Iris pigment epithelial cell (primary cell): ENCODE results near the gene POLR3A.

Experiments used
- DNase-seq: peaks from one replicate; pipeline ENCODE4 v3.0.0-alpha.2; 2011; ENCODE audit warnings: low read depth

The POLR3A gene

GRCh38 chr10:77977934-77978333, 51.4 kb downstream of the POLR3A start:
- no peak for DNase-seq

- DNase-seq: no peak
These were observed 52.3 kb downstream of the POLR3A start for GRCh38 chr10:77977016-77977415.

- DNase-seq: no peak
These were observed 54.1 kb downstream of the POLR3A start for GRCh38 chr10:77975086-77975666.

- DNase-seq: peak; percentile 74
These were observed 54.8 kb downstream of the POLR3A start for GRCh38 chr10:77974396-77975074.

DNA sequence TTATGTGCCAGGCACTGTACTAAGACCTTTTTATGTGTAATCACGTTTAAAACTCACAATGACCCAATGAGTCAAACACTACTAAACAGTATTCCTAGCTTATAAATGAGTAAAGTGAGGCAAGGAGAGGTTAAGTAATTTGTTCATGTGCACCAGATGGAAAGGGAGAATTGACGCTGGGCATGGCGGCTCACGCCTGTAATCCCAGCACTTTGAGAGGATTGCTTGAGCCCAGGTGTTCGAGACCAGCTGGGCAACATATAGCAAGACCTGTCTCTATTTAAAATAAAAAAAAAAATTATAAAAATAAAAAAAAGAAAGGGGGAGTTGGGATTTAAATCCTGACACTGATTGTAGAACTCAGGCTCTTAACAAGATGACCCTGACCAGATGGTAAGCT, 56.0 kb downstream of the POLR3A start:
- DNase-seq: no peak

DNA sequence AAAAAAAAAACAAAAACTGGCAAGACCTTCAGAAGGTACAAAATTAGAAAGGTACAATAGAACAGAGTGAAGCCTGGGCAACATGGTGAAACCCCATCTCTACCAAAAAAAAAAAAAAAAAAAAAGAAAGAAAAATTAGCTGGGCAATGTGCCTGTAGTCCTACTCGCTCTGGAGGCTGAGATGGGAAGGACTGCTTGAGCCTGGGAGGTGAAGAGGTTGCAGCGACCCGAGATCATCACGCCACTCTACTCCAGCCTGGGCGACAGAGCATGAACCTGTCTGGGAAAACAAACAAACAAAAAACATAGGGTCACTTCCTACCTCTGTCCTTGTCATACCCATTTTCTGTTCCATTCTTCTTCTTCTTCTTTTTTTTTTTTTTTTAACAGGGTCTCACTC, 57.2 kb downstream of the POLR3A start:
- DNase-seq: no peak

DNA sequence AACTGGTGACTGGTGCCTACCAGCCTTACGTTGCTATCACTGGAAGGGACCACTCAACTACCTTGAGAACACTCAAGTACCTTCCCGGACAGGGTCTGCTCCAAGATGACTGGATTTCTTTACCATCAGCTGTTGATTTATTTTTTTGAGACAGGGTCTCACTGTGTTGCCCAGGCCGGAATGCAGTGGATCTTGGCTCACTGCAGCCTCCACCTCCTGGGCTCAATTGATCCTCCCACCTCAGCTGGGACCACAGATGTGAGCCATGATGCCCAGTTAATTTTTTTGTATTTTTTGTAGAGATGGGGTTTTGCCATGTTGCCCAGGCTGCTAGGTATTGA, 57.5 kb downstream of the POLR3A start:
- DNase-seq: no peak

DNA sequence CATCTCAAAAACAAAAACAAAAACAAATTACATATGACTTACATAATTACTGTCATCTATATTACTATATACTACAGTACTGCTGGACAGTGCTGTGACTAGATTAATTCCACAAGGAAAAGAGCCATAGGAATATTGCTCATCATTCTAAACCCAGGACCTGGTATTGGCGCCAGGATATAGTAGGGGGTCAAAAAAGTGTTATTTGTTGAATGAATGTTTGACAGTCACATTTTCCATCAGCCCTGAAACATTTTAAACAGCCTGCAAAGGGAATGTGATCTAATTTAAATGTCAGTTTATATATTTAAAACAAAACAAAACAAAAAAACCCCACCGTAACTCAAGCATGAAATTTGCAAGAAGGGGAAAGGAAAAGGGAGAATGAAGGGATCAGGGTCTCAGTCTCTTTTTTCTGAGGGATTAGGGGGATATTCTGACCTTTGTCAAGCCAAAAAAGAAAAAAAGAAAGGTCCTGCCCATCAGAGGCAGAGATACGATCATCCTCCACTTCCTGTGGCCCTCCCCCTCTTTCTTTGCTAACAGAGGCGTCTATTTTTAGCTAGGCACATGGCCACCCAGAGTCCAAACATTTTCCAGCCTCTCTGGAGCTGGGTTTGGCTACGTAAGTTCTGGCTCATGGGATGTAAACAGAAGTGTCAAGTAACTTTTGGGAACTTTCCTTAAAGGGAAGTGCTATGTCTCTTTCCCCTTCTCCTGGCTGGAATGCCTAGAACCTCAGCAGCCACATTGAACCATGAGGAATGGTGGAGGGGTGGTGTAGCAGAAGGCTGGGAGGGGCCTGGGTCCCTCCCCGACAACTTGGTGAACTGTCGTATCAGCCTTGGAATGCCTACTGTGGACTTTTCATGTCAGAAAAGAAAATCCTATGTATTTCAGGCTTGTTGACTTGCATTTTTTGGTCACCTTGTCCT, 58.2 kb downstream of the POLR3A start:
- peak; percentile 94 for DNase-seq

DNA sequence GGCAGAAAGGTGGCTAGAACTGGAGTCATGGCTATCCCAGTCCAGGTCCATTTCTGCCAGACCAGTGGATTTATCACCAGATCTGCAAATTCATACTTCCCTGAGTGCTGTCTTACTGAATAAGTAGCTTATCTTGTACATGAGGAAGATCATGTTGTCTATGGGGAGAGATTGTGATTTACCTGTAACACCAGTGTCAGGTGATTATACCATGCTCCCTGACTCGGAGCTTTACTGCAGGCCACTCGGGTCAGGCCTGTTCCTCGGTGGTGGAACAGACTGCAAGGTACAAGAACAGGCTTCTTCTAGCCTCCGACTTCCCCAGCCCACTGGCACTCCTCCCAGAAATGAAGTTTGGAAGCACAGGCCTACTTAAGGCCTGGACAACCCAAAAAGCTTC, 60.2 kb downstream of the POLR3A start:
- no peak for DNase-seq

DNA sequence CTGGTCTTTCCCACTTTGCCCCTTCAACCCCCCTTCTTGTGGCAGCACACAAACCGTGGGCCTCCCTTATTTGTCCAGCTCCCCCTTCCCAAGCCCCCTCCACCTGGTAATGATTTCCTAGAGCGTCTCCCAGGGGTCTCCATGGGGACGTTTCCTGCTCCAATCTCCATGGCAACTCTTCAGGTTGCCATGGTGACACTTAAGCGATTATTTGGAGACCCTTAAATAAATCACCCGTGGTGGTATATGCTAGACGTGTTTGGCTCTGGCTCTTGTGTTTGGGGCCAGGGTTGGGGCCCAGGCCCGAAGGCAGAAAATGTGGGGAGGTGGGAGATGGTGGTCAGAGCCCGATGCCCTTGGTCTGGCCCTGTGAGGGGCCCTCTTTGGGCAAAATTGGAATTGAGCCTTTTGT, 61.7 kb downstream of the POLR3A start:
- no peak for DNase-seq

GRCh38 chr10:77965294-77965693, 64.0 kb downstream of the POLR3A start:
- DNase-seq: peak; percentile 82

DNA sequence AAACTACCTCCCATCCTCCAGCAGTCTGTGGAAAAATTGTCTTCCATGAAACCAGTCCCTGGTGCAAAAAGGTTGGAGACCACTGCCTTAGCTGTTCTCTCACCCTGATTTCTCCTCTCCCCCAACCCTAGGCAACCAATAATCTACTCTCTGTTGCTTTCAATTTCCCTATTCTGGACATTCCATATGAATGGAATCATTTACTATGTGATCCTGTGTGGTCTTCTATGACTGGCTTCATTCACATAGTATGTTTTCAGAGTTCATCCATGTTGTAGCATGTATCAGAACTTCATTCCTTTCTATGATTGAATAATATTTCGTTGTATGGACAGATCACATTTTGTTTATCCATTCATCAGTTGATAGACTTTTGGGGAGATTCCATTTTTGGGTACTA, 64.5 kb downstream of the POLR3A start:
- no peak for DNase-seq

GRCh38 chr10:77963901-77964300, 65.4 kb downstream of the POLR3A start:
- no peak for DNase-seq

GRCh38 chr10:77962350-77963146, 66.8 kb downstream of the POLR3A start:
- DNase-seq: no peak

DNA sequence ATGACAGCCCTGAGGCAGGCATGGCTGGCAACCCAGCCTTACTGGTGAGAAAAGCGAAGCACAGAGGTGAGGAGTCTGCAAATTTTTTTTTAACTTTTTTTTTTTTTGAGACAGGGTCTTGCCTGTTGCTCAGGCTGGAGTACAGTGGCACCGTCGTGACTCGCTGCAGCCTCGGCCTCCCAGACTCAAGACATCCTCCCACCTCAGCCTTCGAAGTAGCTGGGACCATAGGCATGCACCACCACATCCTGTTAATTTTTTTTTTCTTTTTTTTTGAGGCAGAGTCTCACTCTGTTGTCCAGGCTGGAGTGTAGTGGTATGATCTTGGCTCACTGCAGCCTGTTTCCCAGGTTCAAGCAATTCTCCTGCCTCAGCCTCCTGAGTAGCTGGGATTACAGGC, 67.6 kb downstream of the POLR3A start:
- DNase-seq: no peak

- no peak for DNase-seq
These were observed 68.4 kb downstream of the POLR3A start for GRCh38 chr10:77960829-77961329.

DNA sequence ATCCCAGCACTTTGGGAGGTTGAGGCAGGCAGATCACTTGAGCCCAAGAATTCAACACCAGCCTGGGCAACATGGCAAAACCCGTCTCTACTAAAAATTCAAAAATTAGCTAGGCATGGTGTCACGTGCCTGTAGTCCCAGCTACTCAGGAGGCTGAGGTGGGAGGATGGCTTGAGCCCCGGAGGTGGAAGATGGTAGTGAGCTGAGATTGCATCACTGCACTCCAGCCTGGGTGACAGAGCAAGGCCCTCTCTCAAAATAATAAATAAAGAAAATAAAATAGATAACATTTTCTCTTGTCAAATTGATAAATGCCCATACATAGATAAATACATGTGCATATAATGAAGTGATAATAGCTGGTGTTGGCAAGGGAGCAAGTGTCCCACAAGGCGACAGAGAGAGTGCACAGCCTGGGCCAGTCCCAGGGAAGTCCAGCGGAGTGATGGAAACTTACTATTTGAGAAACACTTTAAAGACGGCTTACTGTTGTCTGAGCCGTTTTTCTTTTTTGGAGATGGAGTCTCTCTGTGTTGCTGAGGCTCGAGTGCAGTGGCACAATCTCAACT, 69.3 kb downstream of the POLR3A start:
- DNase-seq: no peak

GRCh38 chr10:77959384-77959783, 69.9 kb downstream of the POLR3A start:
- no peak for DNase-seq

GRCh38 chr10:77955136-77955535, 74.2 kb downstream of the POLR3A start:
- DNase-seq: no peak

DNA sequence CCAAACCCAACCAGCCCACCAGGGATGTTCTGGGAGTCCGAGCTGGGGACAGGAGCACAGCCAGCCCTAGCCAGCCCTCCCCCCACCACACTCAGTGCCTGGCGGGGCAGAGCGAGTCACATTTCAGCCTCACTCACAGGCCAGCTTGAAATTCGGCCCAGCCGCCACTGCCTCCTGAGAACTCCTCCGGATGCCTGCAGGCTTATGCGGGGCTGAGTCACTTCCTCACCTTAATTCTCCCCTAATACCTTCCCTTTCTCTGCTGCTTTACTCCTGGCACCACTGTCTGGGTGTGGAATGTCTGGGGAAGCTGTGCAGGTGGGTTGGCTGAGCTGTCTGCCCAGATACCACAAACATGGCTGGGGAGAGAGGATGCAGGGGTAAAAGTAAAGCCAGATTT, 80.1 kb downstream of the POLR3A start:
- DNase-seq: peak; percentile 77

- no peak for DNase-seq
These were observed 83.2 kb downstream of the POLR3A start for GRCh38 chr10:77946084-77946483.

DNA sequence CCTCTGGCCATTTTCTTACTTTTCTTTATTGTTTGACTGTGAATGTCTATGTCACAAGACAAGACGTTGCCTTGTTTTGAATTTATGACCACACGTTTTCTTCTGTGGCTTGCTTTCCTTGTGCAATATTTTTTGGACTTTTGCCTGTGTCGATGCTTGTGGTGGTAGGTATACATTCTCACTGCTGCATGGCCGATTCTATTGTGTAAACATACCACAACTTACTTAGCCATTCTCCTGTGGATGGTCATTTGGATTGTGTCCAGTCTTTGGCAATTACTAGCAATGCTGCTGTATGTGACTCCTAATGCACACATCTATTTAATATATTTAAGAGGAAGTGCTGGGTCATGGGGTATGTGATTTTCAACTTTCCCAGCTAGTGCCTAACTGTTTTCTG, 84.8 kb downstream of the POLR3A start:
- peak; percentile 98 for DNase-seq
